ENCODE measurements around the gene ODAD3. TPM values are rescaled to one million over a fixed set of nuclear protein-coding genes. Genes with fewer than 3 reads are reported as not detected.

Gene ODAD3
- total and polyA plus RNA-seq, 2 of the 13 experiments (the other 11 are each of a cell fraction or from before 2014, with no cell fraction given): 0.04 to 0.08 TPM

- TF ChIP-seq, protein P1, sequence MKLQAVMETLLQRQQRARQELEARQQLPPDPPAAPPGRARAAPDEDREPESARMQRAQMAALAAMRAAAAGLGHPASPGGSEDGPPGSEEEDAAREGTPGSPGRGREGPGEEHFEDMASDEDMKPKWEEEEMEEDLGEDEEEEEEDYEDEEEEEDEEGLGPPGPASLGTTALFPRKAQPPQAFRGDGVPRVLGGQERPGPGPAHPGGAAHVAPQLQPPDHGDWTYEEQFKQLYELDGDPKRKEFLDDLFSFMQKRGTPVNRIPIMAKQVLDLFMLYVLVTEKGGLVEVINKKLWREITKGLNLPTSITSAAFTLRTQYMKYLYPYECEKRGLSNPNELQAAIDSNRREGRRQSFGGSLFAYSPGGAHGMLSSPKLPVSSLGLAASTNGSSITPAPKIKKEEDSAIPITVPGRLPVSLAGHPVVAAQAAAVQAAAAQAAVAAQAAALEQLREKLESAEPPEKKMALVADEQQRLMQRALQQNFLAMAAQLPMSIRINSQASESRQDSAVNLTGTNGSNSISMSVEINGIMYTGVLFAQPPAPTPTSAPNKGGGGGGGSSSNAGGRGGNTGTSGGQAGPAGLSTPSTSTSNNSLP (IDR thresholded peaks at IDR 0.05; ENCODE audit: low read depth, low read length): no peak
- TF ChIP-seq SP5 (CRISPR knock-in tag; IDR thresholded peaks at IDR 0.05; ENCODE audit: borderline replicate concordance, low read depth) (peak; percentile 30; the same call in 1 of the 2 replicates), KLF12 (CRISPR knock-in tag; IDR thresholded peaks at IDR 0.05; ENCODE audit: borderline replicate concordance) (peak; percentile 18; the same call in 1 of the 2 replicates), ZNF496 (CRISPR knock-in tag; IDR thresholded peaks at IDR 0.05; ENCODE audit: insufficient replicate concordance) (no peak), ZNF660 (CRISPR knock-in tag; IDR thresholded peaks at IDR 0.05; ENCODE audit: borderline replicate concordance, low read depth) (no peak), SNAPC2 (CRISPR knock-in tag; IDR thresholded peaks at IDR 0.05) (no peak), HNRNPL (IDR thresholded peaks at IDR 0.05; ENCODE audit: low read depth, low read length) (no peak), ZNF569 (CRISPR knock-in tag; IDR thresholded peaks at IDR 0.05; ENCODE audit: borderline replicate concordance) (no peak), RARG (CRISPR knock-in tag; IDR thresholded peaks at IDR 0.05; ENCODE audit: low read depth) (no peak), HNRNPLL (IDR thresholded peaks at IDR 0.05; ENCODE audit: low read depth, low read length, poor library complexity, severe bottlenecking) (no peak), YEATS2 (CRISPR knock-in tag; IDR thresholded peaks at IDR 0.05; ENCODE audit: borderline replicate concordance) (no peak; the same call in 1 of the 2 replicates), ZNF674 (CRISPR knock-in tag; IDR thresholded peaks at IDR 0.05; ENCODE audit: low read depth) (no peak), PCBP1 (IDR thresholded peaks at IDR 0.05; ENCODE audit: borderline replicate concordance, low read depth, low read length) (no peak), TFDP1 (CRISPR knock-in tag; IDR thresholded peaks at IDR 0.05; ENCODE audit: borderline replicate concordance) (peak; percentile 91), ZNF234 (CRISPR knock-in tag; conservative IDR thresholded peaks at IDR 0.05) (no peak), ZNF160 (CRISPR knock-in tag; IDR thresholded peaks at IDR 0.05) (no peak), ZNF329 (CRISPR knock-in tag; IDR thresholded peaks at IDR 0.05; ENCODE audit: low read depth) (no peak), ZNF350 (CRISPR knock-in tag; IDR thresholded peaks at IDR 0.05; ENCODE audit: borderline replicate concordance, low read depth) (0 out of 2 replicates have a peak, but pooled peaks have one; percentile 69)
- TF ChIP-seq, protein P2, sequence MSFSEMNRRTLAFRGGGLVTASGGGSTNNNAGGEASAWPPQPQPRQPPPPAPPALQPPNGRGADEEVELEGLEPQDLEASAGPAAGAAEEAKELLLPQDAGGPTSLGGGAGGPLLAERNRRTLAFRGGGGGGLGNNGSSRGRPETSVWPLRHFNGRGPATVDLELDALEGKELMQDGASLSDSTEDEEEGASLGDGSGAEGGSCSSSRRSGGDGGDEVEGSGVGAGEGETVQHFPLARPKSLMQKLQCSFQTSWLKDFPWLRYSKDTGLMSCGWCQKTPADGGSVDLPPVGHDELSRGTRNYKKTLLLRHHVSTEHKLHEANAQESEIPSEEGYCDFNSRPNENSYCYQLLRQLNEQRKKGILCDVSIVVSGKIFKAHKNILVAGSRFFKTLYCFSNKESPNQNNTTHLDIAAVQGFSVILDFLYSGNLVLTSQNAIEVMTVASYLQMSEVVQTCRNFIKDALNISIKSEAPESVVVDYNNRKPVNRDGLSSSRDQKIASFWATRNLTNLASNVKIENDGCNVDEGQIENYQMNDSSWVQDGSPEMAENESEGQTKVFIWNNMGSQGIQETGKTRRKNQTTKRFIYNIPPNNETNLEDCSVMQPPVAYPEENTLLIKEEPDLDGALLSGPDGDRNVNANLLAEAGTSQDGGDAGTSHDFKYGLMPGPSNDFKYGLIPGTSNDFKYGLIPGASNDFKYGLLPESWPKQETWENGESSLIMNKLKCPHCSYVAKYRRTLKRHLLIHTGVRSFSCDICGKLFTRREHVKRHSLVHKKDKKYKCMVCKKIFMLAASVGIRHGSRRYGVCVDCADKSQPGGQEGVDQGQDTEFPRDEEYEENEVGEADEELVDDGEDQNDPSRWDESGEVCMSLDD (CRISPR knock-in tag; IDR thresholded peaks at IDR 0.05; ENCODE audit: borderline replicate concordance): 0 out of 2 replicates have a peak, but pooled peaks have one; percentile 22
- TF ChIP-seq, protein P3, sequence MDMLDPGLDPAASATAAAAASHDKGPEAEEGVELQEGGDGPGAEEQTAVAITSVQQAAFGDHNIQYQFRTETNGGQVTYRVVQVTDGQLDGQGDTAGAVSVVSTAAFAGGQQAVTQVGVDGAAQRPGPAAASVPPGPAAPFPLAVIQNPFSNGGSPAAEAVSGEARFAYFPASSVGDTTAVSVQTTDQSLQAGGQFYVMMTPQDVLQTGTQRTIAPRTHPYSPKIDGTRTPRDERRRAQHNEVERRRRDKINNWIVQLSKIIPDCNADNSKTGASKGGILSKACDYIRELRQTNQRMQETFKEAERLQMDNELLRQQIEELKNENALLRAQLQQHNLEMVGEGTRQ (IDR thresholded peaks at IDR 0.05; ENCODE audit: low read depth, low read length): no peak
- TF ChIP-seq, protein P3 (CRISPR knock-in tag; IDR thresholded peaks at IDR 0.05; ENCODE audit: borderline replicate concordance): no peak
Measured at GRCh38 chr19:11382898-11383705, 51.8 kb downstream of the ODAD3 start (continued).
